ENCODE results near the gene TICAM2.

The TICAM2 gene

DNA sequence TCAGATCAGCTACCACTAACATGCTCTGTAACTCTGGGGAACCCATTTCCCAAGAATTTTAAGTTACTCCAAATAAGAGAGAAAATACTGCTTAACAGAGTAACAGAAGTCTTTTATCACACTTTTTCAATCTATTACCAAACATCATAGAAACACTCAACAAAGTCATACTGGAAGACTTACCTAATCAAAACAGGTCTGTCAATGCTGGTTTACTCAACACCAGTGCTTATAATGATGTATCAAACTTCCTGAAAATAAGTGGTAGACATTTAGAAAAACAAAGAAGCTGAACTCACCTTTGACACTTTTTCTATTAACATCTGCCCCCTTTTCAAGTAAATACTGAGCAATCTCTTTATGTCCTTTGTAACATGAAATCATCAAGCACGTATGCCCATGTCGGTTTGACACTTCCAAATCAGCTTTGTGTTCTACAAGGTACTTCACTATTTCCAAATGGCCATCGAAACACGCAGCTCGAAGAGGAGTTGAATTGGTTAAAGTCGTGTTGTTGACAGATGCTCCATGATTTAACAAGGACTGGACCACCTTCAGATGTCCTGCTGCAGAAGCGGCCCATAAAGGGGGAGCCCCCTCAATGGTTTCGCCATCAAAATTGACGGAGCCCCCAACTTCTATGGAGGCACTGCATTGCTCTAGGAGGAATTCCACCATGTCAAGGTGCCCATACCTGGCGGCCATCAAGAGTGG lies 59.5 kb downstream of the TICAM2 start:
- Histone ChIP-seq H3K9me3 (replicated peaks in 1 of 2; ENCODE audit: control insufficient read depth in 2 of 2, insufficient read depth in 1 of 2, low read depth in 1 of 2, low read length in 2 of 2) (peaks cover 9 to 39% of the 10 kb centered on the region in 2 donors), H2AK5ac (ENCODE audit: low read depth, low read length) (no peak overlapping the region), H2BK120ac (ENCODE audit: low read depth, low read length) (no peak overlapping the region), H2AFZ (ENCODE audit: low read length) (no peak overlapping the region), H2BK12ac (ENCODE audit: low read length) (no peak overlapping the region), H3K36me3 (replicated peaks in 1 of 2; ENCODE audit: control insufficient read depth in 2 of 2, insufficient read depth in 2 of 2, low read length in 2 of 2) (peaks cover 5 to 55% of the 10 kb centered on the region in 2 donors), H3K4ac (ENCODE audit: low read length) (no peak overlapping the region), H3K4me1 (ENCODE audit: control insufficient read depth in 2 of 2, insufficient read depth in 1 of 2, low read depth in 1 of 2, low read length in 2 of 2) (peaks cover 3 to 11% of the 10 kb centered on the region in 2 donors), H4K91ac (ENCODE audit: low read depth, low read length, poor library complexity) (no peak overlapping the region), H4K8ac (ENCODE audit: low read depth, low read length) (no peak overlapping the region), H2BK15ac (ENCODE audit: low read length) (no peak overlapping the region), H3K27ac (replicated peaks; ENCODE audit: low read length) (no peak overlapping the region), H3K14ac (ENCODE audit: low read length) (no peak overlapping the region), H3K23ac (ENCODE audit: low read depth, low read length, poor library complexity) (no peak overlapping the region), H2BK5ac (ENCODE audit: low read length) (no peak overlapping the region), H3K9ac (ENCODE audit: low read depth, low read length, poor library complexity) (no peak overlapping the region), H3K79me1 (ENCODE audit: low read depth, low read length) (no peaks in the 10 kb centered on the region), H3K4me2 (ENCODE audit: insufficient read depth, low read length, poor library complexity, severe bottlenecking) (peak overlapping the region; percentile 41), H3K4me3 (ENCODE audit: low read length in 2 of 2) (peak overlapping the region; percentile 90 to 95), H3K27me3 (ENCODE audit: control insufficient read depth in 3 of 3, insufficient read depth in 3 of 3, low read depth in 1 of 3, low read length in 3 of 3) (no peaks in the 10 kb centered on the region), H3K18ac (ENCODE audit: low read length) (no peak overlapping the region)
- no peak for DNase-seq (ENCODE audit: low spot score)
- no CpG with 5 or more reads among the region's 10 CpGs for WGBS, 2 donors (ENCODE audit: extremely low coverage in 2 of 2, insufficient read length in 2 of 2, insufficient replicate concordance in 1 of 2)

DNA sequence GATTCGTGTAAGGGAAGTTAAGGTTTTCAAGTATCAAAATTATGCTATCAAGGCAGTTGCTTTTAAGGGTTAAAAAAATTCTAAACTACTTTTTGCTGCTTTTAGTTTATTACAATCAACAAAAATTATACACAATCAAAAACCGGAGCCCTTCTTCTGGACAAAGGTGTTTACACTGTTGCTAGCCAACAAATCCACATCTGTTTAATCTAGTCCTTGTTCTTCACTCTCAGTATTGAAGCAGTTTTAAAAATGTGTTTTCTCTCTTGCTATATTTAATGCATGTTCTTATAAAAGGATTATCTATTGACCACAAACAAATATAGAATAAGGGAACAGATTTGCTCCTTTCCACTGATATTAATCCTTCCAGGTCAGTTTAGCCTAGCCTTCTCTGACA lies 60.2 kb downstream of the TICAM2 start:
- Histone ChIP-seq H4K8ac (ENCODE audit: low read depth, low read length) (no peak overlapping the region), H3K9ac (ENCODE audit: low read depth, low read length, poor library complexity) (no peak overlapping the region), H2BK5ac (ENCODE audit: low read length) (no peak overlapping the region), H3K14ac (ENCODE audit: low read length) (no peak overlapping the region), H3K18ac (ENCODE audit: low read length) (no peak overlapping the region), H3K4me1 (ENCODE audit: control insufficient read depth in 2 of 2, insufficient read depth in 1 of 2, low read depth in 1 of 2, low read length in 2 of 2) (peaks cover 3 to 11% of the 10 kb centered on the region in 2 donors), H3K4ac (ENCODE audit: low read length) (no peak overlapping the region), H2BK15ac (ENCODE audit: low read length) (no peak overlapping the region), H3K4me3 (ENCODE audit: low read length in 2 of 2) (peak overlapping the region in 1 of 2 donors; percentile 90), H2BK12ac (ENCODE audit: low read length) (no peak overlapping the region), H2AFZ (ENCODE audit: low read length) (no peak overlapping the region), H3K27ac (replicated peaks; ENCODE audit: low read length) (no peak overlapping the region), H3K79me1 (ENCODE audit: low read depth, low read length) (no peaks in the 10 kb centered on the region), H4K91ac (ENCODE audit: low read depth, low read length, poor library complexity) (no peak overlapping the region), H2BK120ac (ENCODE audit: low read depth, low read length) (no peak overlapping the region), H3K4me2 (ENCODE audit: insufficient read depth, low read length, poor library complexity, severe bottlenecking) (no peak overlapping the region), H3K27me3 (ENCODE audit: control insufficient read depth in 3 of 3, insufficient read depth in 3 of 3, low read depth in 1 of 3, low read length in 3 of 3) (no peaks in the 10 kb centered on the region), H3K9me3 (replicated peaks in 1 of 2; ENCODE audit: control insufficient read depth in 2 of 2, insufficient read depth in 1 of 2, low read depth in 1 of 2, low read length in 2 of 2) (peaks cover 9 to 46% of the 10 kb centered on the region in 2 donors), H3K23ac (ENCODE audit: low read depth, low read length, poor library complexity) (no peak overlapping the region), H2AK5ac (ENCODE audit: low read depth, low read length) (no peak overlapping the region), H3K36me3 (replicated peaks in 1 of 2; ENCODE audit: control insufficient read depth in 2 of 2, insufficient read depth in 2 of 2, low read length in 2 of 2) (peaks cover 7 to 63% of the 10 kb centered on the region in 2 donors)
- WGBS, 2 donors (ENCODE audit: extremely low coverage in 2 of 2, insufficient read length in 2 of 2, insufficient replicate concordance in 1 of 2), result 100% methylated on average over 1 of the region's 2 CpGs; no CpG with 5 or more reads in 1 of the 2 donors
- no peak for DNase-seq (ENCODE audit: low spot score)

- Histone ChIP-seq H4K8ac (ENCODE audit: low read depth, low read length) (no peak overlapping the region), H3K4me2 (ENCODE audit: insufficient read depth, low read length, poor library complexity, severe bottlenecking) (peak overlapping the region; percentile 25), H2AFZ (ENCODE audit: low read length) (no peak overlapping the region), H3K27ac (replicated peaks; ENCODE audit: low read length) (no peak overlapping the region), H3K9ac (ENCODE audit: low read depth, low read length, poor library complexity) (no peak overlapping the region), H2BK12ac (ENCODE audit: low read length) (no peak overlapping the region), H2BK5ac (ENCODE audit: low read length) (no peak overlapping the region), H3K14ac (ENCODE audit: low read length) (no peak overlapping the region), H2BK120ac (ENCODE audit: low read depth, low read length) (no peak overlapping the region), H3K27me3 (ENCODE audit: control insufficient read depth in 3 of 3, insufficient read depth in 3 of 3, low read depth in 1 of 3, low read length in 3 of 3) (no peaks in the 10 kb centered on the region), H3K4me1 (ENCODE audit: control insufficient read depth in 2 of 2, insufficient read depth in 1 of 2, low read depth in 1 of 2, low read length in 2 of 2) (peaks cover 3 to 11% of the 10 kb centered on the region in 2 donors), H2AK5ac (ENCODE audit: low read depth, low read length) (no peak overlapping the region), H3K36me3 (replicated peaks in 1 of 2; ENCODE audit: control insufficient read depth in 2 of 2, insufficient read depth in 2 of 2, low read length in 2 of 2) (peaks cover 7 to 67% of the 10 kb centered on the region in 2 donors), H3K79me1 (ENCODE audit: low read depth, low read length) (no peaks in the 10 kb centered on the region), H3K4ac (ENCODE audit: low read length) (no peak overlapping the region), H3K18ac (ENCODE audit: low read length) (no peak overlapping the region), H3K23ac (ENCODE audit: low read depth, low read length, poor library complexity) (no peak overlapping the region), H3K9me3 (replicated peaks in 1 of 2; ENCODE audit: control insufficient read depth in 2 of 2, insufficient read depth in 1 of 2, low read depth in 1 of 2, low read length in 2 of 2) (peaks cover 8 to 50% of the 10 kb centered on the region in 2 donors), H4K91ac (ENCODE audit: low read depth, low read length, poor library complexity) (no peak overlapping the region), H3K4me3 (ENCODE audit: low read length in 2 of 2) (peak overlapping the region in 1 of 2 donors; percentile 90), H2BK15ac (ENCODE audit: low read length) (no peak overlapping the region)
- DNase-seq (ENCODE audit: low spot score), result no peak
- WGBS, 2 donors (ENCODE audit: extremely low coverage in 2 of 2, insufficient read length in 2 of 2, insufficient replicate concordance in 1 of 2), result no CpG with 5 or more reads among the region's 2 CpGs
Measured at GRCh38 chr5:115541611-115542010, 60.7 kb downstream of the TICAM2 start.

DNA sequence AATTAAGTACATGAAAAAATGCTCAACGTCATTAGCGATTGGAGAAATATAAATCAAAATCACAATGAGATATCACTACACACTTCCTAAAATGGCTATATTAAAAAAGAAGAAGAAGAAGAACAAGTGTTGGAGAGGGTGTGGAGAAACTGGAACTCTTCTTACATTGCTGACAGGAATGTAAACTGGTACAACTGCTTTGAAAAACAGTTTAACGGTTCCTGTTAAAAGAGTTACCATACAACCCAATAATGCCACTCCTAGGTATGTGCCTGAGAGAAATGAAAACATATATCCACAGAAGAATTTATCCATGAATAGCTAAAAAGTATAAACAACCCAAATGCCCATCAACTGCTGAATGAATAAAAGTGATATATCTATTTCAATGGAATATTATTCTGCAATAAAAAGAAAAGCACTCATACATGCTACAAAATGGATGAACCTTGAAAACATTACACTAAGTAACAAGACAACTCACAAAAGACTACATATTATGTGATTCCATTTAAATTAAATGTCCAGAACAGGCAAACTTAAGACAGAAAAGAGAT lies 66.7 kb downstream of the TICAM2 start:
- no CpG with 5 or more reads among the region's 3 CpGs for WGBS, 2 donors (ENCODE audit: extremely low coverage in 2 of 2, insufficient read length in 2 of 2, insufficient replicate concordance in 1 of 2)
- Histone ChIP-seq H2AFZ (ENCODE audit: low read length) (no peak overlapping the region), H3K9ac (ENCODE audit: low read depth, low read length, poor library complexity) (no peak overlapping the region), H3K4me1 (ENCODE audit: control insufficient read depth in 2 of 2, insufficient read depth in 1 of 2, low read depth in 1 of 2, low read length in 2 of 2) (peaks cover 0 to 2% of the 10 kb centered on the region in 2 donors), H3K9me3 (replicated peaks in 1 of 2; ENCODE audit: control insufficient read depth in 2 of 2, insufficient read depth in 1 of 2, low read depth in 1 of 2, low read length in 2 of 2) (peaks cover 0 to 59% of the 10 kb centered on the region in 2 donors), H3K79me1 (ENCODE audit: low read depth, low read length) (no peaks in the 10 kb centered on the region), H3K36me3 (replicated peaks in 1 of 2; ENCODE audit: control insufficient read depth in 2 of 2, insufficient read depth in 2 of 2, low read length in 2 of 2) (peaks cover 6 to 100% of the 10 kb centered on the region in 2 donors), H2BK12ac (ENCODE audit: low read length) (no peak overlapping the region), H3K4ac (ENCODE audit: low read length) (no peak overlapping the region), H2BK15ac (ENCODE audit: low read length) (no peak overlapping the region), H3K14ac (ENCODE audit: low read length) (no peak overlapping the region), H4K8ac (ENCODE audit: low read depth, low read length) (no peak overlapping the region), H2AK5ac (ENCODE audit: low read depth, low read length) (no peak overlapping the region), H2BK5ac (ENCODE audit: low read length) (no peak overlapping the region), H3K27ac (replicated peaks; ENCODE audit: low read length) (no peak overlapping the region), H3K27me3 (ENCODE audit: control insufficient read depth in 3 of 3, insufficient read depth in 3 of 3, low read depth in 1 of 3, low read length in 3 of 3) (no peaks in the 10 kb centered on the region), H4K91ac (ENCODE audit: low read depth, low read length, poor library complexity) (no peak overlapping the region), H3K4me3 (ENCODE audit: low read length in 2 of 2) (no peak overlapping the region), H3K18ac (ENCODE audit: low read length) (no peak overlapping the region), H2BK120ac (ENCODE audit: low read depth, low read length) (no peak overlapping the region), H3K4me2 (ENCODE audit: insufficient read depth, low read length, poor library complexity, severe bottlenecking) (peak overlapping the region; percentile 11), H3K23ac (ENCODE audit: low read depth, low read length, poor library complexity) (no peak overlapping the region)
- DNase-seq (ENCODE audit: low spot score), result no peak
